Upper lobe of left lung (tissue), 6 donors: Measurements from ENCODE around the gene ZKSCAN2. TPM values are rescaled to one million over a fixed set of nuclear protein-coding genes. Genes with fewer than 3 reads are reported as not detected.

Source experiments
- ATAC-seq, 2 donors: fragments of 200-7000 bp; cut with Tn5 transposase; one replicate each; pipeline ENCODE4 v1.9.1; 2022; ENCODE audit warnings: mild to moderate bottlenecking in 2 of 2, moderate library complexity in 2 of 2; ENCODE audit not compliant: low FRiP score in 2 of 2
- DNase-seq, 2 donors: peaks; one replicate each; pipeline ENCODE4 v3.0.0-alpha.2; 2019 to 2020
- H3K27ac ChIP-seq, 4 donors: fragments of 200-600 bp; sonication (generic); one replicate each; pipeline ENCODE4 v1.5.1; 2016 to 2019
- H3K27me3 ChIP-seq, 4 donors: fragments of 200-600 bp; sonication (generic); one replicate each; pipeline ENCODE4 v1.5.1; 2017 to 2019
- H3K36me3 ChIP-seq, 4 donors: fragments of 200-600 bp; sonication (generic); one replicate each; pipeline ENCODE4 v1.5.1; 2016 to 2019
- H3K4me1 ChIP-seq, 4 donors: fragments of 200-600 bp; sonication (generic); one replicate each; pipeline ENCODE4 v1.5.1; 2018 to 2019
- H3K4me3 ChIP-seq, 4 donors: fragments of 200-600 bp; sonication (generic); one replicate each; pipeline ENCODE4 v1.5.1; 2017 to 2019; ENCODE audit warnings: mild to moderate bottlenecking in 2 of 4, moderate library complexity in 1 of 4
- H3K9me3 ChIP-seq, 4 donors: fragments of 200-600 bp; sonication (generic); one replicate each; pipeline ENCODE4 v1.5.1; 2018 to 2019
- CTCF ChIP-seq, 6 experiments: fragments of 450-650 bp in 4 of 6; fragments of 200-600 bp in 2 of 6; sonication (generic) in 2 of 6; IDR thresholded peaks; one replicate each; pipeline ENCODE4 v1.5.1; 2016 to 2019; ENCODE audit warnings: antibody characterized with exemption in 6 of 6
- EP300 ChIP-seq, 4 donors: sonication (generic); formaldehyde crosslinking; IDR thresholded peaks; one replicate each; pipeline ENCODE4 v1.5.1; 2017; ENCODE audit warnings: antibody characterized with exemption in 4 of 4, control low read depth in 2 of 4
- POLR2A ChIP-seq, 4 donors: fragments of 450-650 bp; IDR thresholded peaks; one replicate each; pipeline ENCODE4 v1.5.1; 2016 to 2017; ENCODE audit warnings: antibody characterized with exemption in 4 of 4, mild to moderate bottlenecking in 2 of 4
- POLR2AphosphoS5 ChIP-seq, 2 donors: sonication (generic); formaldehyde crosslinking; IDR thresholded peaks; one replicate each; pipeline ENCODE4 v1.5.1; 2017; ENCODE audit warnings: antibody characterized with exemption in 2 of 2
- WGBS, 2 donors: methylation state at CpG; one replicate each; pipeline ENCODE4 v1.1.5; 2017 to 2018; 5-methylcytosine and 5-hydroxymethylcytosine counted together
- total RNA-seq, 6 donors: library from RNA; depleted of rRNA in 4 of 6; stranded (reverse); fragments of >200 nt in 4 of 6; gene quantifications; one replicate each; pipeline versions ENCODE4 v1.1.0 to v1.2.1, GENCODE V29; 2016 to 2021
- donor health status: DM: no; HTN: no; CAD: no; lungs with moderate emphysema.
- donor health status: DM: no; HTN: yes; CAD: no; lungs with severe emphysema.

The ZKSCAN2 gene
- 1 to 10 TPM in 5 of 6 donors, under 1 TPM in 1; 0.67 to 6.8 (median 4.5) TPM for total RNA-seq

- Histone ChIP-seq H3K4me3 (peak within 1 kb of the TSS; percentile 45 to 85 (median 70)), H3K36me3 (peaks cover 0 to 26% (median 13%) of the 10 kb centered on the region in 4 donors), H3K27me3 (no peaks in the 10 kb centered on the region), H3K4me1 (peaks cover 16 to 28% (median 26%) of the 10 kb centered on the region in 4 donors), H3K9me3 (no peaks in the 10 kb centered on the region), H3K27ac (peak within 1 kb of the TSS; percentile 98 to 99 (median 98))
- ATAC-seq, result peak; percentile 97 to 99
- 0% methylated on average over 8 of the region's 69 CpGs for WGBS, 2 donors
- peak; percentile 94 to 97 for DNase-seq
- TF ChIP-seq CTCF (IDR thresholded peaks at IDR 0.05), result no peak
- TF ChIP-seq POLR2A (IDR thresholded peaks at IDR 0.05), result peak; percentile 67 to 95 (median 87)
- peak; percentile 70 to 75 for TF ChIP-seq POLR2AphosphoS5 (IDR thresholded peaks at IDR 0.05)
- TF ChIP-seq EP300 (IDR thresholded peaks at IDR 0.05), result no peak
Measured at GRCh38 chr16:25257470-25257955, at the start of gene ZKSCAN2. TSS of gene ZKSCAN2 (minus strand) at chr16:25257845. CDS start at chr16:25257127, 718 bp downstream.

GRCh38 chr16:25299792-25300590, 42.3 kb upstream of the ZKSCAN2 start:
- 50 to 53% methylated on average over 4 of the region's 4 CpGs for WGBS, 2 donors
- DNase-seq, result no peak
- no peaks in the 10 kb centered on the region for H3K9me3 ChIP-seq
- no peak overlapping the region for H3K4me3 ChIP-seq
- H3K36me3 ChIP-seq, result no peaks in the 10 kb centered on the region
- H3K4me1 ChIP-seq, result no peaks in the 10 kb centered on the region
- TF ChIP-seq POLR2A (IDR thresholded peaks at IDR 0.05) (no peak), CTCF (IDR thresholded peaks at IDR 0.05) (no peak), POLR2AphosphoS5 (IDR thresholded peaks at IDR 0.05) (no peak), EP300 (IDR thresholded peaks at IDR 0.05) (no peak)
- no peaks in the 10 kb centered on the region for H3K27me3 ChIP-seq
- no peak overlapping the region for H3K27ac ChIP-seq
- ATAC-seq, result no peak

- ATAC-seq (no peak), DNase-seq (no peak)
- WGBS, 2 donors, result 66 to 72% methylated on average over 5 of the region's 5 CpGs
- H3K36me3 ChIP-seq, result no peaks in the 10 kb centered on the region
- no peaks in the 10 kb centered on the region for H3K27me3 ChIP-seq
- no peak overlapping the region for H3K4me3 ChIP-seq
- no peaks in the 10 kb centered on the region for H3K9me3 ChIP-seq
- no peak overlapping the region for H3K27ac ChIP-seq
- H3K4me1 ChIP-seq, result no peaks in the 10 kb centered on the region
- TF ChIP-seq POLR2AphosphoS5 (IDR thresholded peaks at IDR 0.05) (no peak), POLR2A (IDR thresholded peaks at IDR 0.05) (no peak), CTCF (IDR thresholded peaks at IDR 0.05) (no peak), EP300 (IDR thresholded peaks at IDR 0.05) (no peak)
Measured at GRCh38 chr16:25298165-25298872, 40.7 kb upstream of the ZKSCAN2 start.

GRCh38 chr16:25297151-25297787, 39.6 kb upstream of the ZKSCAN2 start:
- Histone ChIP-seq H3K4me1 (no peaks in the 10 kb centered on the region), H3K27ac (no peak overlapping the region), H3K9me3 (no peaks in the 10 kb centered on the region), H3K27me3 (no peaks in the 10 kb centered on the region), H3K36me3 (no peaks in the 10 kb centered on the region), H3K4me3 (no peak overlapping the region)
- DNase-seq (no peak), ATAC-seq (no peak)
- no peak for TF ChIP-seq EP300 (IDR thresholded peaks at IDR 0.05)
- 63 to 64% methylated on average over 6 of the region's 6 CpGs for WGBS, 2 donors

GRCh38 chr16:25291580-25291979, 33.9 kb upstream of the ZKSCAN2 start:
- H3K27me3 ChIP-seq, result no peaks in the 10 kb centered on the region
- H3K4me3 ChIP-seq, result no peak overlapping the region
- H3K4me1 ChIP-seq, result no peaks in the 10 kb centered on the region
- ATAC-seq, result no peak
- no peaks in the 10 kb centered on the region for H3K36me3 ChIP-seq
- no peak for TF ChIP-seq POLR2AphosphoS5 (IDR thresholded peaks at IDR 0.05)
- TF ChIP-seq POLR2A (IDR thresholded peaks at IDR 0.05), result no peak
- no peak for TF ChIP-seq CTCF (IDR thresholded peaks at IDR 0.05)
- no peak for TF ChIP-seq EP300 (IDR thresholded peaks at IDR 0.05)
- H3K9me3 ChIP-seq, result no peaks in the 10 kb centered on the region
- WGBS, 2 donors, result 64 to 71% methylated on average over 3 of the region's 3 CpGs
- no peak overlapping the region for H3K27ac ChIP-seq
- DNase-seq, result no peak
